ENCODE data around the gene GATA5. TPM values are rescaled to one million over a fixed set of nuclear protein-coding genes. Genes with fewer than 3 reads are reported as not detected.

The GATA5 gene
- total RNA-seq, 1 donor from 2014 or later = not detected

- Mint-ChIP-seq H3K9me3 (ENCODE audit: unreplicated experiment) (no peaks in the 10 kb centered on the region), H3K36me3 (ENCODE audit: unreplicated experiment) (no peaks in the 10 kb centered on the region), H3K4me3 (ENCODE audit: unreplicated experiment) (no peak overlapping the region), H3K27me3 (ENCODE audit: unreplicated experiment) (no peaks in the 10 kb centered on the region), H3K27ac (ENCODE audit: unreplicated experiment) (no peak overlapping the region), H3K4me1 (ENCODE audit: unreplicated experiment) (no peaks in the 10 kb centered on the region)
- TF ChIP-seq CTCF (IDR thresholded peaks at IDR 0.05) = no peak
- no peak for DNase-seq (ENCODE audit: extremely low spot score, unreplicated experiment)
These were observed 54.7 kb downstream of the GATA5 start for GRCh38 chr20:62420846-62421715.

- H3K27ac Mint-ChIP-seq (ENCODE audit: unreplicated experiment) = no peak overlapping the region
- H3K4me3 Mint-ChIP-seq (ENCODE audit: unreplicated experiment) = no peak overlapping the region
- no peaks in the 10 kb centered on the region for H3K36me3 Mint-ChIP-seq (ENCODE audit: unreplicated experiment)
- H3K4me1 Mint-ChIP-seq (ENCODE audit: unreplicated experiment) = no peaks in the 10 kb centered on the region
- no peak for TF ChIP-seq CTCF (IDR thresholded peaks at IDR 0.05)
- DNase-seq (ENCODE audit: extremely low spot score, unreplicated experiment) = no peak
- H3K27me3 Mint-ChIP-seq (ENCODE audit: unreplicated experiment) = no peaks in the 10 kb centered on the region
- H3K9me3 Mint-ChIP-seq (ENCODE audit: unreplicated experiment) = no peaks in the 10 kb centered on the region
These were observed 56.0 kb downstream of the GATA5 start for GRCh38 chr20:62419759-62420158.

GRCh38 chr20:62418709-62419487 is 56.9 kb downstream of the GATA5 start:
- no peaks in the 10 kb centered on the region for H3K27me3 Mint-ChIP-seq (ENCODE audit: unreplicated experiment)
- TF ChIP-seq CTCF (IDR thresholded peaks at IDR 0.05) = no peak
- no peaks in the 10 kb centered on the region for H3K9me3 Mint-ChIP-seq (ENCODE audit: unreplicated experiment)
- no peak overlapping the region for H3K27ac Mint-ChIP-seq (ENCODE audit: unreplicated experiment)
- H3K4me3 Mint-ChIP-seq (ENCODE audit: unreplicated experiment) = no peak overlapping the region
- DNase-seq (ENCODE audit: extremely low spot score, unreplicated experiment) = no peak
- no peaks in the 10 kb centered on the region for H3K4me1 Mint-ChIP-seq (ENCODE audit: unreplicated experiment)
- no peaks in the 10 kb centered on the region for H3K36me3 Mint-ChIP-seq (ENCODE audit: unreplicated experiment)

GRCh38 chr20:62417981-62418708 is 57.6 kb downstream of the GATA5 start:
- Mint-ChIP-seq H3K27me3 (ENCODE audit: unreplicated experiment) (no peaks in the 10 kb centered on the region), H3K9me3 (ENCODE audit: unreplicated experiment) (no peaks in the 10 kb centered on the region), H3K36me3 (ENCODE audit: unreplicated experiment) (no peaks in the 10 kb centered on the region), H3K4me3 (ENCODE audit: unreplicated experiment) (no peak overlapping the region), H3K27ac (ENCODE audit: unreplicated experiment) (no peak overlapping the region), H3K4me1 (ENCODE audit: unreplicated experiment) (no peaks in the 10 kb centered on the region)
- no peak for DNase-seq (ENCODE audit: extremely low spot score, unreplicated experiment)
- no peak for TF ChIP-seq CTCF (IDR thresholded peaks at IDR 0.05)

Data from osteocyte (in vitro differentiated cells).